DMS79 (cell line): ENCODE results near the gene SLIT3.

Source experiments
- DNase-seq: peaks from one replicate; lab custom pipeline; 2025; lab: John Stamatoyannopoulos, UW

The SLIT3 gene

DNA sequence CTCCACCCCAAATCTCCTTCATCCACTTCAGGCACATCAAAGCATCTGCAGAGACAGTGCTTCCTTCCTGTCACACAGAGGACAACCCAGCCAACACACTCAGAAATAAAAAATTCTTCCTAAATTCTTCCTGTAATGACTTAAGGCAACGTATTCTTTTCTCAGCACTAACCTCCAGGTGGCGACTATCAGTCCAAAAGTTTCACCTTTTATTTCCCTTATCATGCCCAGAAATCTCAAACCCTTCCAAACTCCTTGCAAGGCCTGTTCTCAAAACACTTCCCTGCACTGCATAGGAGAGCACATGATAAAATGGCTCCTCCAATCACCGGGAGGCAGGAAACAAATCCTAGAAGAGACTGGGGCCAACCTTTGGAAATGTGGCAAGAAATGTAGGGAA lies 35.1 kb downstream of the SLIT3 start:
- DNase-seq = no peak

DNA sequence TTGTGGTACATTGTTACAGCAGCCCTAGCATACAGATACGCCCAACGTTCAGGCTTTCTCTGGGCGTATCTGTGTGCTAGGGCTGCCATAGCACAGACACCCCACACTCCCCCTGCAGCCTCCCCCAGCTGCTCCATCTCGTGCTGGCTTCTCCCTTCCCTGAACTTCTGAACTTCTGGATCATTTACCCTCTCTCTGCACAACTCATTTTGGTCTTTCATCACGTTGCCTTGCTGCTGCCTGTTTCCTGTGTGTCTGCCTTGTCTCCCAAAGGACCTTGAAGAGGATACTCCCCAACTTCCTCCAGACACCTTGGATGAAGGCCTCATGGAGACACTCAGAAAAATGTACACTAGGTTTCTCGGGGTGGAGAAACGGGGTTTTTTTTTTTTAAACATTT lies 37.3 kb downstream of the SLIT3 start:
- no peak for DNase-seq

DNA sequence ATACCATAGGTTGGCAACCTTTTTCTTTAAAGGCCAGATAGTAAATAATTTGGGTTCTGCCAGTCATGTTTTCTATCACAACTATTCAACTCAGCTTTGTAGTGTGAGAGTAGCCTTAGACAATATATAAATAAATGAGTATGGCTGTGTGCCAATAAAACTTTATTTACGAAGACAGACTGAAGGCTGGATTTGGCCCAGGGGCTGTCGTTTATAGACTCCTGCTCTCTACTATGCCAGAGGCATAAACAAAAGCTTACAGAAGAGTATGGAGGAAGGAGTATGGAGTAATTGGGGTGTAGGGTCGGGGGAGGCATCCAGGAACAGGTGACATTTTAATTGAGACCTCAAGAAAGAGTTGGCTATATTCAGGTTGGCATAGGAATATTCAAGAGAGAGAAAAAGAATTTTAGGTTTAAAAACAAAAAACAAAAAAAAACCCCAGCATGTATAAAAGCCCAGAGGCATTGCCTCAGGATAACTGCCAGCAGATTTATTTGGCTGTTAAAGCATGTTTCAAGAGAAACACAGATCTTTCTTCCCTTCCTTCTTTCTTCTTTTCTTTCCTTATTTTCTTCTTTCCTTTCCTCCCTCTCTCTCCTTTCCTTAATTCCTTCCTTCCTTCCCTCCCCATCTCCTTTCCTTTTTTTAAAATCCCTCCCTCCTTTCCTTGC lies 39.9 kb downstream of the SLIT3 start:
- no peak for DNase-seq

DNA sequence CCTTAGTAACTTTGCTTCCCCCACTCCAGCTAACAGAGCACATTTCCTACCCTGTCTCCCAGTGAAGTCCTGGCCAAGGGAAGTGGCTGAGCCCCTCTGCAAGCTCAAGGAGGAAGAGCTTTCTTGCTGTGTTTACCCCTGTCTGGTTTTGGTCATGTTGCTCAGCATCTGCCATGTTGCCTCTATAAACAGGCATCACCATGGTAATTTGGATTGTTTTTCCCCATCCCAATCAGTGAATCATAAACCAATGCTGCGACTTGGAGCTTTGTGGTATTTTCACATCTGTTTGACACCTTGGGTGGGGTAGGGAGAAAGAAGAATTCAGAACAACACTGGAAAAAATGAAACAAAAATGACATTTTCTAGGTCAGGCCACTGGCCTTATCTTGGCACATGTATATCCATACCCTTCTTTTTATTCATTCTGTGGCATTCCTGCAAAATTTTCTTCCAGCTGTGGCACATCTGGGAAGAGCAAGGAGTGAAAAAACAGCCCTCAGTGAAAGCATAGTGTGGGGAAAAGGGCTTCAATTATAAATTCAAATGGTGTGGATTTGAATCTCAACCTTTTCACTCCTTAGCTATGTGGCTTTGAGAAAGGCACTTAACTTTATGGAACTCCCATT lies 42.5 kb downstream of the SLIT3 start:
- DNase-seq = no peak

DNA sequence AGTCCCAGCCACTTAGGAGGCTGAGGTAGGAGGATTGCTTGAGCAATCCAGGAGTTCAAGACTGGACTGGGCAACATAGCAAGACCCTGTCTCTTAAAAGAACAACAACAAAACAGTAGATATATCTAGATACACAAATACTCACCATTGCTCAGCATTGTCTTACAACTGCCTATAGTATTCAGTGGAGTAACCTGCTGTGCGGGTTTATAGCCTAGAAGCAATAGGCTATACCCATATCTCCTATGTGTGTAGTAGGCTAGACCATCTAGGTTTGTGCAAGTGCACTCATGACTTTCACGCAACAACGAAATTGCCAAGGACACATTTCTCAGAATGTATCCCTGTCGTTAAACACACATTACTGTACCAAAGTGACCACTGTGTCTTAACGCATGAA lies 44.7 kb downstream of the SLIT3 start:
- no peak for DNase-seq

DNA sequence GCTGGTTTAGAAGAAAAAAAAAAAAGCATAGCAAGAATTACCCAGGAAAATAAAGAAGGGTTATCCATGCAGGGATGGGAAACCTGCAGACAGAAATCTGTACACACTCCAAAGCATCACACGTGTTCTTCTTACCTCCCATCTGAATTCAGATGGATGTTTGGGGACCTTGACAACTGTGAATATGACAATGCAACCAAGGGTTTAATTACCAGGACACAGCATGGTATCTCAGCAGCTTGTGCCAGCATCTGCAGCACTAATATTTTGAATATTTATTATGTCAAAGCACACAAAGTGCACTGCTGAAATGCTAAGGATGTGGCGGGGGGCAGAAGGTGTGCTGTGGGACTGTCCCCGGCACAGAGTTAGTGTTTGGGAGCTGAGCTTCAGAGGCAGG lies 47.9 kb downstream of the SLIT3 start:
- DNase-seq = no peak

DNA sequence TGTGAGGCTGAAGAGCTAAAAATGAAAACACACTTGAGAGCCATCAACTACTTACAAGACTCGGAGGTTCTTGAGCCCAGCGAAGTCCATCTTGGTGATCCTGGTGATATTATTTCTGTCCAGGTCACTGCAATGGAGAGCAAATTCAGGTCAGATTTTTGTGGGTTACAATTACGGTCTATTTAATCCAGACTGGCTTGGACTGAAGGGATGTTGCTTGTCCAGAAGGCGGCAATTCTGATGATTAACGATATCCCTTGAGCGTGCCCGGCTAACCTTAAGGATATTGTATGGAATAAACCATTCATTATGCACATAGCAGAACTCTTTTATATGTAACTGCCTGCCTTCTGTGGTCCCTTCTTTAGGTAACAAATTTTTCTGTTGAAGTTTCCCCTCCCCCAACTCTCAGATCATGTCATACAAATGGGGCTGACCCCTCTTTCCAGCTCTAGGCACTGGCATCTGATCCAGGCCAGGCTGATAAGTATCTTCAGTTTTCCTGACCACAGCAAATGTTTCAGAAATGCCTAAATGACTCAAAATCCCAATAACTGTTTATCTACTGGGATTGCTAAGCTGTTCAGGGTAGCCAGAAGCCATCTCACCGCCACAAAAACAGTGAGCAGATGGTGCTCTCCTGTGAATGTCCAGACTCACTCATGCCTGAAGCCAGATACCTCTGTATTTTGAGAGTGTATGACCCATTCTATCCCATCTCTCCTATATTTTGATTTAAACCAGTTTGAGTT lies 49.4 kb downstream of the SLIT3 start:
- DNase-seq = no peak

DNA sequence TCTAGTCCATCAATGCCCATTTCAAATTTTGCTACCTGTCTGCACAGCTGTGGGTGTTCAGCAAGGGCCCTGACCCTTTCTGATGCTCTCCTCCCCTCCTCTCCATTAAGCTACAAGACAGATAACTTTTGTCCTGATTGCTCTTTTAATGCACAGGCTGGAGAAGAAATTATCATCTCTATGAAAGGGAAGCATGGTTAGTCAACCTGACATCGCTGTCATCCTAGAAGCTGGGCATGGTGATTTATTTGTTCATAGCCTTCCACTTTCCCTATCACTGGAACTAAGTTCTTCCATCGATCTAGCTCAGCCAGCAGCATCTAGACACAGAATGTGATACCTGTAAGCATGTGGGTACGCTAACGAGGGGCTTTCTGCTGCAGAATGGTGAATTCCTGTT lies 50.1 kb downstream of the SLIT3 start:
- DNase-seq = no peak

DNA sequence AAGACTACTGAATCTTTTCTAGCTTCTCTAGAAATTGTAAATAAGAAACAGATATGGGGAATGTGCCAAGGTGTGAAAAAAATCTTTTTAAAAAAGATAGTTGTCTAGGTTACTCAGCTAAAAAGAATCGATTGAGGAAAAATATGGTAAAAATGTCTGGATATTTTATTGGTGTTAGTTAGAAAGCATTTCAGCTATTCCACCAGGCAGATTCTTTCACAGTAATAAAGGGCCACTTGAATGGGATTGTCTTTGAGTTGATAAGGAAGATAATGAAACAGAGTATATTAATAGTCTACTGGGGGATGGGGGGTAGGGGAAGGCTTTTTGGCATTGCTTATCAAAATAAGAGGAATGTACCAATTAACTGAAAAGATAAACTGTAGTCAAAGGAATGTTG lies 51.9 kb downstream of the SLIT3 start:
- DNase-seq = no peak

DNA sequence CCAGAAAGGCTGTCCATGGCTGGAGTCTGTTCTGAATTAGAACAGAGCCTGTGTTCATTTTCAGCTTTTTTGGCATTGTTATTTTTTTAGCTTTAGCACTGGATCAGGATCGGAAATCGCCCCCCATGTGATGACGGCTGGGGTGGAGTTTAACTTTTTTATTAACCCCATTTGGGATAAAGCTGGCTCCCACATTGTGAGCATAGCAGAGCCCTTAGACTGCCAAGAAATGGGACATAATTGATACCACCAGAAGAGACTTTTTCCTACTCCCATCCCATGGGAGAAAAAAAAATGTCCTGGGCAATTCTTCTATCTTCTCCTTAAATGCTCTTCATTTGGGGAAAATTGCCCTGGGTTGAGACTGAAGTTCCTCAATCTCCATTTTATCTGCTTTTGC lies 52.4 kb downstream of the SLIT3 start:
- no peak for DNase-seq

DNA sequence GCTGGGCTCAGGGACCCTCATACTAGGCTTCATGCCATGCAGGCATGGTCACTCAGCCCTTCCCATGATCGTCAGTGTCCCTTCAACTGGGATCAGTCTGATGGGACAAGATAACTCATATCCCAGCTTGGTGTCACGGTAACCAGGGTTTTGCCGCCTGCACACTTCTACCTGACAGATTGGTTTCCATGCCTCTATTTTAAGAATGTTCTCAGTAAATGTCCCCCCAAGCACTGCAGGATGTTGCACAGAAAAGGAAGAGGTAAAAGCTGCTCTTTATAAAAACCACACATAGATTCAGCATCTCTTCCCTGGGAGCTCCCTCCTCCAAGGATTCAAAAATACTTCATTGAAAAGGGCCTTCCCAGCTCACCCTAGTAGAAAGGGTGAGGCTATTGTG lies 56.1 kb downstream of the SLIT3 start:
- DNase-seq = no peak

DNA sequence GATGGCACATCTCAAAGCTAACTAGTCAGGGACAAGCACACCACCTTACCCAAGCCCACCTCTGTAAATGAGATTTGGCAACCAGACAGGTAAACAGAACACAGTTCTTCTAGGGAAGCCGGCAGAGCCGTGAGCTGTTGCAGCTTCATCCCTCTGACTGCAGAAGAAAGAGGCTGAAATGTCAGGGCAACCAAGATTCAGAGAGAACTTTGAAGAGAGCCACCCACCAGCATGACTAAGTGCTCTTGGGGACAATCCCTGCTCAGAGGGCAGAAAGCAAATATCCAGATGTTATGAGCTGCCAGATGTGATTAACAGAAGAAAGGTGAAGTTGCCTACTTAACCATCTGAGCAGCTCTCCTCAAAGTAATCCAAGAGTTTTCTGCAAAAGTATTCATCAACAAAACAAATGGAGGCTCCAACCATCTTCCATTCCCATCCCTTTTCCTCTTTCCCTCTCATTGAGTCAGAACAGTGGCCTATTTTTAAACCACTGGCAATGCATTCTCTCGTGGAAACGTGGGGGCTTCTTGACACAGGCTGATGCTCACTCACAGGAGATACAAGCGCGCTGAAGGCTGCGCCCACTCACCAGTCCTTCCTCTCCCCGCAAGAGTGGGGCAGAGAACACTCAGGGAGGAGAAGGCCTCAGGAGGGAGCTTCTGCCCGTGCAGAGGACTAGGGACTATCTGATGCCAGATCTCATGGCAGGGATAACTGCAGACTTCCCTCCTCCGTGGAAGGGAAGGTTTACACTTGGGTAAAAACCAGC lies 57.1 kb downstream of the SLIT3 start:
- no peak for DNase-seq

DNA sequence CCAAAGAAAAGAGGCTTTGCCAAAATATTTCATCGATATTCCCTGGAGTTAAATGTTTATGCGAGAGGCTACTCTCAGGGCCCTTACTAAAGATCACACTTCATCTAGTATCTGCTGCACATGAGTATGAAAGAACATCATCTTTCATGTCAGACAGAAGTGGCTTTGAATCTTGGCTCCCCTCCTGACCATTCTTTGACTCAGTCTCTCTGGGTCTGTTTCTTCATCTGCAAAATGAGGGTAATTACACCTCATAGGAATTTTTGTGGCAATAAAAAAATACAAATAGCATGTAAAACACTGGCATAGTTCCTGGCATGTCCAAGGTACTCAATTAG lies 58.1 kb downstream of the SLIT3 start:
- DNase-seq = no peak

DNA sequence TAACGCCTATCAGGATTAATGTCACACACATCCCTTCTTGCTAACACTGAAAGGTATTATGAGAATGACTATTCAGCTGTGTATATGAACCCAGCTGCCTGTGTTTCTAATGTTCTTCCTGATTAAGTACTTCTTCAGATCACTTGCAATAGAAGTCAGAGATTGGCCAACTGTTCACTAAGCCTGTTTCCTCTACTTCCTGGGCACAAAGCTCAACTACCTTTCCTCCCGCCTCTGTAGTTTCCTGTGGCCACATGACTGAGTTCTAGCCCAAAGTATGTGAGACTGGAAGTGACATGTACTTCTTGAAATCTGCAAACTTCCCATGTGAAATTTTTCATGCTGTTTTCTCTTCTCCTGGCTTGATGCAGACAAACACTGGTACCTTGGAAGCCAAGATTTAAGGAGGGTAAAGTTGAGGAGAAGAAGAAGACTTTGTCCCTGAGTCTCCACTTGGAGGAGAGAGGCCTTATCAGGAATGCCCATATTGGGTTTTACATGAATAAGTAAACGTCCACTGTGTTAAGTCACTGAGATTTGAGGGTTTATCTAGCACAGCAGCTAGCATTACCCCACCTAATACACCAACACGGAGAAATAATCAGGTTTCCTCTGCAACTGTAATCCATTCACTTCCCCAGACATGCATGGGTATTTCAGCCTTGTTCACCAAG lies 58.6 kb downstream of the SLIT3 start:
- no peak for DNase-seq

DNA sequence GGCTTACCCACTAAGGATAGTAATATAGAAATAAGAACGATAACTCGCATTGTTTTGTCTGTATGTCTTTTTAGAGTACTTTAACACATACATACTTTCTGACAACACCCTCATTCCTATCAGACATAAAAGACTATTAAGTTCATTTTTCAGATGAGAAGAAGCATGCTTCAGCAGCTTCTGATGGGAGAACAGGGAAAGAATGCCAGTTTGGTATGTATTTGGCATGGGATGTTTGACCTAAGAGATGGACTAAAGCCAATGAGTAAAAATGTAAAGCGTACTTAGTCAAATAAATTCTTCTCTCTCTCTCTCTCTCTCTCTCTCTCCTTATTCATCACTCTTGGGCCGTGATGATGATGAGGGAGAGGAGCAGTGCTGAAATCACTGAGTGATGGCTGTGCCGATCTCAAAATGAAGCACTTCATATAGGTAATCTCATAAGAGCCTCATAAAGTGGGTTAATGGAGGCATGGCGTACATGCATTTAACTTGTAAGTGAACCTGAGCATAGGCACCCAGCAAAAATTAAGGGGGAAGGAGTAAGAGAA lies 71.5 kb downstream of the SLIT3 start:
- DNase-seq = no peak

DNA sequence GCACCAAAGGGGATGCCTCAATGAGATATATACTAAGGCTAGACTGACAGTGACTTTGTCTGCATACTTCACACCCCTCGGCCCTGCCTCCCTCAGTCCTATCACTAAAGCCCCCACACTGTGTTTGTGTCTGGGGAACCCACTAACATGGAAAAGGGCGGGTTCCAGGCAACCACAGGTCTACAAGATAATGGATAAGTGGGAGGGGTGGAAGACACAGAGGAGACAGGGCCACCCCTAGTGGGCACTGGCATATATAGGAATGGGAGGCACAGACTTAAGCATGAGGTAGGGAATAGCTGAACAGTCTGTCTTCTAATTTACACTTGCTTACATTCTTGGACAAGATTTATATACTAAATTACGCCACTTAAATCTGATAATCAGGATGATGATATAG lies 74.0 kb downstream of the SLIT3 start:
- no peak for DNase-seq

DNA sequence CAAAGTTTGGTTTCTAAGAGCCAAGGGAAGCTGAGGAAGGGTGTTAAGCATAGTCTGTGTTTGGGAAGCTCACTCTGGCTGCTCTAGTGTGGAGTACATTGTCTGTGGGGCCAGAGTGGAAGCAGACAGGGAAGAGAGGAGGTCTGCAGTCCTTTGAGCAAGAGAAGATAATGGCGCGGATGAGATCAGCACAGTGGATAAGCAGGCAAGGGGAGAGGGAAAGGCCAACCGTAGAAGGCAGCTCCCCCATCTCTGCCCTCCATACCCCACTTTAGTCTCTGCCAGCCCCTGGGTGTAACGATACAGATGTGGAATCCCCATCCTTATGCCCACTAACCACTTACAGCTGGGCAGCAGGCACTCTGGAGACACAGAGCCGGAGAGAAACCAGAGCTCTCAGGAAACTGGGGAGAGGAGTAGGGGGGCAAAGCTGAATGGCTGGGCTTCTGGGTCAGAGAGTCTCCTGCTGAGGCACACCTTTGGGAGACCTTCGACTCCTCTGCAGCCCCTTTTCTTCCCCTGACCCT lies 75.0 kb downstream of the SLIT3 start:
- DNase-seq = no peak

DNA sequence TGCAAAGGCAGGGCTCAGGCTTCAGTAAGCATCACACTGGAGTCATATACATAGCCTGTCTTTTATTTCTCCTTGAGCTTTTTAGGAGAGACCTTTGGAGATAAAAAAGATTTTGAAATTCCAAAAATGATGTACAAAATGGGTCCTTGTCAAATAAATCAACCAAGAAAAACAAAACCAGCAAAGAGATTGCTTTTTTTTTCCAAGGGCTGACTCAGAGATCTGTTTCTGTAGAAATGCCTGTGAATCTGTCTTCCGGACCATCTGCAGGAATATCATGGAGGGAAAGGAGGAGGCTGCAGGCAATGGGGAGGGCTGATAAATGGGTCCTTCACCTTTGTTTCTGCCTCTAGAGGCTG lies 77.4 kb downstream of the SLIT3 start:
- no peak for DNase-seq

DNA sequence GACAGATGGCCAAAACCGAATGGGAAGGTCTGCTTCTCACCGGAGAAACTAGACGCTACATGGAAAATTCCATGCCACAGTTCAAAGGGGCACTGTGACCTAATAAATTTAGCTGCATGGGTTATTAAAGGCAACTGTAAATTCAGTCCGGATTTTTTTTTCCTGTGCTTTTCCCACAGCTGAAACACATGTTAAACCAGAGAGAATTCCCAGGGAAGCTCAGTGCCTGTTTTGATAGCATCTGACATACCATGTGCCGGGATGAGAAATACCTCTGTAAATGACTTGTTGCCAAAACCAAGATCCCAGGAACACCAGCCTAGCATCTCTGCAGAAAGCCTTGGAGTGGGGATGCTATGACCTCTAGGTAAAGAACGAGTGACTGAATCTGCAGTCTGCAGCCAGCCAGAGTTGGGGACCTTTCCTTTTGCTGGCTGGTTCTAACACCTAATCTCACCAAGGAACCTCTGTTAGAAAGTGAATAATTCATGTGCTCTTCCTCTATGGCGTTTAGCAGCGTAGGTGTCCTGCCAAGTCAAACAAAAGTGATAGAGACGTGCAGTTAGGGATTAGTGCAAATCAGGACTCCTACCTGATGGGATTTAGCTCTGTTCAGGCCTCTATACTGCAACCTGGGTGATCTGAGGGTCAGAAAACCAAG lies 77.9 kb downstream of the SLIT3 start:
- DNase-seq = no peak

DNA sequence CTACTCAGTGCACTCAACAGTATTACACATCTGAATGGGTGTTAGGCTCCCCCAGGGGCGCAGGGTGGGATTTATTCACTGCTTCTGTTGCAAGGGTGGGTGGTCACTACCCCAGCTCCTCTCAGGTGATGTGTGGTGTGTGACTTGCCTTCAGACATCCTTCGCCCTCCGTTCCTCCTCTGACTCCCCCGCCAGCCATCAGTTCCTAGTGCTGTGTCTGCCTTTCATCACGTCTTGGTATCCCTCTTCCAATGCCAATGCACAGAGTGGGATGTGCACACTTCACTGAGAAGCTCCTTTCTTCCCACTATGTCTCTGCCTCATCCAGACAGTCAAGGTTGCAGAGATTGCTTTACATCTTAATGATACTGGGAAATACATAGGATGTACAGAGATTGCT lies 79.4 kb downstream of the SLIT3 start:
- no peak for DNase-seq

DNA sequence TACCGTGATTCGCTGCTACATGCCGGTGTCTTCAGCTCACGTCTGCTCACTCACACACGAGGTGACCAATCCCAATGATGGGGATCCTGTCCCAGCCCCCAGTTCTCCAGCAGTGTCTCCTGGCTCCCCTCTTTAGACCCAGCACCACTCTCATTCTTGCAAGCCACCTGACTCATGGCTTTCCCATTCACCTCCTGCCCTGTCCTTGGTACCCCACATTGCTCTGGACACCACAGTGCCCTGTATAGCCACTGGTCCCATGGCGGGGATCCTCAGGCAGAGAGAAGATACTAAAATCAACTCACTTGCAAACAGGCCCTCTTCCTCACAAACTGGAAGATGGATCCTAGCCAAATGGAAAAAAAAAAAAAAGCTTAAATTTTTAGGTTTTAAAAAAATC lies 81.0 kb downstream of the SLIT3 start:
- no peak for DNase-seq
